ENCODE data around the gene ZGPAT. TPM values are rescaled to one million over a fixed set of nuclear protein-coding genes. Genes with fewer than 3 reads are reported as not detected.
"Not testable (repeated sequence)": the region's sequence is repeated elsewhere in the genome, so short reads cannot be mapped to it uniquely, and the experiment has no call there.

The ZGPAT gene
- total and polyA plus RNA-seq, 2 donors (not counting 3 experiments of a cell fraction or from before 2014, with no cell fraction given): 23.1 to 29.3 TPM

GRCh38 chr20:63659370-63659769 lies 48.5 kb upstream of the ZGPAT start:
- H3K36me3 ChIP-seq (ENCODE audit: control insufficient read depth in 2 of 2, extremely low read depth in 1 of 2, insufficient read depth in 2 of 2, low read length in 2 of 2): peaks cover 0 to 19% of the 10 kb centered on the region in 2 experiments
- CTCF ChIA-PET: interaction anchor here (2.6 kb wide), 1 partner anchor 22 kb away, joined by 17 read pairs; no protein-coding TSS in a partner anchor
- H3K27ac ChIP-seq (ENCODE audit: insufficient read depth, low read depth, low read length): no peak overlapping the region
- H4K20me1 ChIP-seq (replicated peaks; ENCODE audit: control insufficient read depth, extremely low read depth, insufficient read depth, low read length): no peaks in the 10 kb centered on the region
- DNase-seq (ENCODE audit: low read depth, low spot score) (no peak), FAIRE-seq (no peak)
- intact Hi-C loops (cut with micrococcal nuclease): loop anchor here (2.0 kb wide), 3 partner anchors 31 to 47 kb away; partner anchors contain the start of gene ARFRP1
- POLR2A ChIA-PET: no interaction called here
- H3K27me3 ChIP-seq (ENCODE audit: control insufficient read depth in 2 of 2, insufficient read depth in 2 of 2, low read length in 2 of 2): no peaks in the 10 kb centered on the region
- TF ChIP-seq POLR2A (IDR thresholded peaks at IDR 0.05; ENCODE audit: low read depth, low read length) (no peak), MYC (IDR thresholded peaks at IDR 0.05; ENCODE audit: low read depth, low read length) (no peak), JUN (IDR thresholded peaks at IDR 0.05; ENCODE audit: borderline replicate concordance, insufficient read depth, insufficient read length, low read depth) (no peak), EZH2 (IDR thresholded peaks at IDR 0.05; ENCODE audit: borderline replicate concordance, low read depth, low read length, severe bottlenecking) (no peak), MAX (IDR thresholded peaks at IDR 0.05; ENCODE audit: insufficient read depth, insufficient read length) (no peak), CTCF (IDR thresholded peaks at IDR 0.05; ENCODE audit: extremely low read depth in 1 of 2, insufficient read depth in 1 of 2, low read depth in 1 of 2, low read length in 2 of 2) (no peak), GATA2 (IDR thresholded peaks at IDR 0.05; ENCODE audit: insufficient read depth, insufficient read length, low read depth, low read length) (no peak), FOS (IDR thresholded peaks at IDR 0.05; ENCODE audit: borderline replicate concordance, insufficient read depth, low read length) (no peak), POLR2AphosphoS5 (IDR thresholded peaks at IDR 0.05; ENCODE audit: insufficient read depth, low read depth, low read length) (no peak)
- peaks cover 18% of the 10 kb centered on the region for H3K79me2 ChIP-seq (ENCODE audit: control insufficient read depth, insufficient read depth, low read length)
- no peaks in the 10 kb centered on the region for H3K9me1 ChIP-seq (replicated peaks; ENCODE audit: control insufficient read depth, extremely low read depth, insufficient read depth, low read length)
- dilution Hi-C loops (cut with MboI; ENCODE audit: extremely low pct_ligation_motif_present, low sequenced_read_pairs): no loop called here
- H2AFZ ChIP-seq (ENCODE audit: low read depth, low read length): no peak overlapping the region
- H3K4me3 ChIP-seq (replicated peaks in 1 of 3; ENCODE audit: insufficient read depth in 1 of 3, low read depth in 1 of 3, low read length in 3 of 3): peak overlapping the region in 2 of 3 experiments; percentile 62 to 83
- H3K9me3 ChIP-seq (replicated peaks; ENCODE audit: control insufficient read depth, insufficient read depth, low read length): no peaks in the 10 kb centered on the region
- H3K4me2 ChIP-seq (ENCODE audit: insufficient read depth, low read length): peak overlapping the region; percentile 75
- peaks cover 10% of the 10 kb centered on the region for H3K4me1 ChIP-seq (ENCODE audit: control insufficient read depth, extremely low read depth, insufficient read depth, low read length)
- BruUV-seq (replicated peaks): no TSS peak
- H3K9ac ChIP-seq (replicated peaks; ENCODE audit: extremely low read depth, insufficient read depth, low read length): no peak overlapping the region

- H2AFZ ChIP-seq (ENCODE audit: low read depth, low read length); H3K27ac ChIP-seq (ENCODE audit: insufficient read depth, low read depth, low read length); H3K4me3 ChIP-seq (replicated peaks in 1 of 3; ENCODE audit: insufficient read depth in 1 of 3, low read depth in 1 of 3, low read length in 3 of 3); H3K9ac ChIP-seq (replicated peaks; ENCODE audit: extremely low read depth, insufficient read depth, low read length); H3K9me3 ChIP-seq (replicated peaks; ENCODE audit: control insufficient read depth, insufficient read depth, low read length); H3K4me1 ChIP-seq (ENCODE audit: control insufficient read depth, extremely low read depth, insufficient read depth, low read length); dilution Hi-C loops (cut with MboI; ENCODE audit: extremely low pct_ligation_motif_present, low sequenced_read_pairs); DNase-seq (ENCODE audit: low read depth, low spot score); H3K9me1 ChIP-seq (replicated peaks; ENCODE audit: control insufficient read depth, extremely low read depth, insufficient read depth, low read length); intact Hi-C loops (cut with micrococcal nuclease); BruUV-seq (replicated peaks); H3K27me3 ChIP-seq (ENCODE audit: control insufficient read depth in 2 of 2, insufficient read depth in 2 of 2, low read length in 2 of 2); POLR2A ChIA-PET; H3K4me2 ChIP-seq (ENCODE audit: insufficient read depth, low read length); H4K20me1 ChIP-seq (replicated peaks; ENCODE audit: control insufficient read depth, extremely low read depth, insufficient read depth, low read length); FAIRE-seq: not testable (repeated sequence)
- CTCF ChIA-PET: interaction anchor here (2.6 kb wide), 1 partner anchor 22 kb away, joined by 11 read pairs; no protein-coding TSS in a partner anchor
- peaks cover 18% of the 10 kb centered on the region for H3K79me2 ChIP-seq (ENCODE audit: control insufficient read depth, insufficient read depth, low read length)
- H3K36me3 ChIP-seq (ENCODE audit: control insufficient read depth in 2 of 2, extremely low read depth in 1 of 2, insufficient read depth in 2 of 2, low read length in 2 of 2): peaks cover 0 to 24% of the 10 kb centered on the region in 2 experiments
Measured at GRCh38 chr20:63660174-63660573, 47.7 kb upstream of the ZGPAT start.
